T-helper 2 cell treated with Interferon-gamma antibody and Interleukin-4, amounts not matched to agents 100 ng/mL and 5 ng/mL, for 36 hours (primary cell): ENCODE data around the gene TPK1. TPM values are rescaled to one million over a fixed set of nuclear protein-coding genes. Genes with fewer than 3 reads are reported as not detected.

Source experiments
- intact Hi-C: fragments of 100-400 bp; cut with micrococcal nuclease; formaldehyde crosslinking; loops from one replicate; pipeline ENCODE4 v1.15.1; 2023
- total RNA-seq: library from RNA; stranded (reverse); gene quantifications from 2 replicates; pipeline ENCODE4 v1.2.3, GENCODE V29; 2022

The TPK1 gene
- total RNA-seq, 1 donor from 2014 or later, result 16.6 TPM

- intact Hi-C loops, result no loop called here
Observed at GRCh38 chr7:144487901-144488300, 348.0 kb downstream of the TPK1 start.

GRCh38 chr7:144484445-144484844 lies 351.4 kb downstream of the TPK1 start:
- intact Hi-C loops, result no loop called here

GRCh38 chr7:144483189-144483588 lies 352.7 kb downstream of the TPK1 start:
- intact Hi-C loops, result no loop called here

- intact Hi-C loops, result no loop called here
Observed at GRCh38 chr7:144481833-144482232, 354.0 kb downstream of the TPK1 start.

- intact Hi-C loops, result no loop called here
Observed at GRCh38 chr7:144477348-144477747, 358.5 kb downstream of the TPK1 start.

GRCh38 chr7:144474800-144475615 lies 360.8 kb downstream of the TPK1 start:
- intact Hi-C loops, result no loop called here

- intact Hi-C loops, result no loop called here
Observed at GRCh38 chr7:144474363-144474762, 361.5 kb downstream of the TPK1 start.

GRCh38 chr7:144473908-144474307 lies 361.9 kb downstream of the TPK1 start:
- intact Hi-C loops, result no loop called here

- intact Hi-C loops, result no loop called here
Observed at GRCh38 chr7:144470078-144470477, 365.8 kb downstream of the TPK1 start.

- intact Hi-C loops, result no loop called here
Observed at GRCh38 chr7:144468990-144469732, 366.7 kb downstream of the TPK1 start.

GRCh38 chr7:144459635-144460034 lies 376.2 kb downstream of the TPK1 start:
- intact Hi-C loops, result no loop called here

- intact Hi-C loops, result no loop called here
Observed at GRCh38 chr7:144455040-144455404, 380.8 kb downstream of the TPK1 start.

GRCh38 chr7:144454256-144455039 lies 381.4 kb downstream of the TPK1 start:
- intact Hi-C loops, result no loop called here

GRCh38 chr7:144452064-144452463 lies 383.8 kb downstream of the TPK1 start:
- intact Hi-C loops, result no loop called here

GRCh38 chr7:144445590-144445989 lies 390.3 kb downstream of the TPK1 start:
- intact Hi-C loops, result no loop called here

- intact Hi-C loops, result loop anchor here (5.0 kb wide), 1 partner anchor 47 kb away; no protein-coding TSS in a partner anchor
Observed at GRCh38 chr7:144439717-144440205, 396.1 kb downstream of the TPK1 start.

GRCh38 chr7:144438759-144439158 lies 397.1 kb downstream of the TPK1 start:
- intact Hi-C loops, result loop anchor here (5.0 kb wide), 1 partner anchor 46 kb away; no protein-coding TSS in a partner anchor

GRCh38 chr7:144437370-144438191 lies 398.3 kb downstream of the TPK1 start:
- intact Hi-C loops, result loop anchor here (5.0 kb wide), 1 partner anchor 45 kb away; no protein-coding TSS in a partner anchor

GRCh38 chr7:144436500-144436899 lies 399.4 kb downstream of the TPK1 start:
- intact Hi-C loops, result loop anchor here (5.0 kb wide), 1 partner anchor 44 kb away; no protein-coding TSS in a partner anchor

- intact Hi-C loops, result no loop called here
Observed at GRCh38 chr7:144428431-144428830, 407.4 kb downstream of the TPK1 start.
